HepG2 (cell line): ENCODE data around the gene ZBTB7C. TPM values are rescaled to one million over a fixed set of nuclear protein-coding genes. Genes with fewer than 3 reads are reported as not detected.

ENCODE experiments used
- ATAC-seq: fragments of 200-7000 bp; cut with Tn5 transposase; 3 replicates; pipeline ENCODE4 v1.9.1; 2020; ENCODE audit warnings: mild to moderate bottlenecking, moderate library complexity
- BruUV-seq: library from RNA; stranded (reverse); fragments of 400-500 nt; replicated peaks from 2 replicates; lab custom pipeline; 2021; lab: Mats Ljungman, UMichigan
- CTCF ChIA-PET: fragments of 300-600 bp; formaldehyde crosslinking; extraction: SDS; loops from one replicate; lab custom pipeline; 2021; ENCODE audit warnings: low total read pairs, inconsistent platforms, low intra/inter-chr PET ratio; lab: Yijun Ruan, JAX
- POLR2A ChIA-PET: fragments of 350-600 bp; sonication (Branson Sonifier 250); formaldehyde crosslinking; loops from one replicate; lab custom pipeline; 2020; ENCODE audit warnings: antibody characterized with exemption, inconsistent platforms; lab: Yijun Ruan, JAX
- DNase-seq: peaks from one replicate; pipeline ENCODE4 v3.0.0-alpha.2; 2015; ENCODE audit warnings: low spot score
- FAIRE-seq: peaks from 3 replicates; lab custom pipeline; 2011; peaks lifted over from hg19 to GRCh38; lab: Jason Lieb, UNC
- H2AFZ ChIP-seq: one replicate; pipeline ENCODE4 v1.6.1; 2011; ENCODE audit warnings: low read length, inconsistent platforms
- H3K27ac ChIP-seq: fragments of 300-600 bp; 3 replicates; pipeline ENCODE4 v1.8.0; 2011; ENCODE audit warnings: mixed run types, mild to moderate bottlenecking, mixed read lengths, low read length, inconsistent platforms; ENCODE audit not compliant: insufficient read depth; ENCODE audit errors: extremely low read length
- H3K27me3 ChIP-seq, 2 experiments: fragments of 200-600 bp in 1 of 2; 2 replicates in 1 of 2; 3 replicates in 1 of 2; pipeline versions ENCODE4 v1.6.0 to v1.8.0; 2011; ENCODE audit warnings: low read length in 2 of 2, mild to moderate bottlenecking in 2 of 2, moderate library complexity in 2 of 2, inconsistent platforms in 1 of 2; ENCODE audit not compliant: insufficient read depth in 2 of 2, control insufficient read depth in 1 of 2
- H3K36me3 ChIP-seq, 2 experiments: fragments of 200-600 bp in 1 of 2; replicated peaks in 1 of 2; 2 replicates in 1 of 2; 3 replicates in 1 of 2; pipeline versions ENCODE4 v1.5.1 to v1.8.0; 2011; ENCODE audit warnings: low read length in 2 of 2, inconsistent platforms in 1 of 2; ENCODE audit not compliant: insufficient read depth in 2 of 2, control insufficient read depth in 1 of 2
- H3K4me1 ChIP-seq: 2 replicates; pipeline ENCODE4 v1.5.1; 2012; ENCODE audit warnings: low read length, inconsistent platforms; ENCODE audit not compliant: insufficient read depth
- H3K4me2 ChIP-seq: 2 replicates; pipeline ENCODE4 v1.6.0; 2011; ENCODE audit warnings: low read depth, low read length, inconsistent platforms
- H3K4me3 ChIP-seq, 3 experiments: fragments of 200-600 bp in 1 of 3; sonication (generic), shearing (Covaris generic) in 1 of 3; replicated peaks in 1 of 3; 2 replicates each; pipeline ENCODE4 v1.5.1; 2011 to 2016; ENCODE audit warnings: low read length in 3 of 3, inconsistent platforms in 2 of 3, low read depth in 2 of 3, mild to moderate bottlenecking in 2 of 3, control low read depth in 1 of 3, mixed read lengths in 1 of 3; ENCODE audit not compliant: insufficient read depth in 1 of 3
- H3K79me2 ChIP-seq: one replicate; pipeline ENCODE4 v1.6.1; 2011; ENCODE audit warnings: low read length, inconsistent platforms; ENCODE audit not compliant: insufficient read depth
- H3K9ac ChIP-seq: 2 replicates; pipeline ENCODE4 v1.6.0; 2011; ENCODE audit warnings: mild to moderate bottlenecking, low read depth, low read length, inconsistent platforms; ENCODE audit not compliant: insufficient read depth
- H3K9me3 ChIP-seq: 2 replicates; pipeline ENCODE4 v1.5.1; 2012; ENCODE audit warnings: mild to moderate bottlenecking, low read length
- H4K20me1 ChIP-seq: 2 replicates; pipeline ENCODE4 v1.6.0; 2011; ENCODE audit warnings: inconsistent platforms, mild to moderate bottlenecking, low read length, moderate library complexity; ENCODE audit not compliant: insufficient read depth
- CSRNP1 ChIP-seq: sonication (generic); formaldehyde crosslinking; IDR thresholded peaks from 2 replicates; pipeline ENCODE4 v1.8.1; 2023; ENCODE audit warnings: mild to moderate bottlenecking, missing genetic modification reagents
- HNRNPUL1 ChIP-seq: fragments of 200-400 bp; formaldehyde crosslinking; IDR thresholded peaks from 2 replicates; pipeline ENCODE4 v1.6.1; 2017; ENCODE audit warnings: low read depth, mild to moderate bottlenecking, low read length, moderate library complexity
- KDM3A ChIP-seq: IDR thresholded peaks from 2 replicates; pipeline ENCODE4 v1.6.1; 2018; ENCODE audit warnings: low read depth, missing compliant biosample characterization
- MED8 ChIP-seq: sonication (generic); formaldehyde crosslinking; IDR thresholded peaks from 2 replicates; pipeline ENCODE4 v1.8.1; 2023; ENCODE audit warnings: mild to moderate bottlenecking, missing genetic modification reagents; ENCODE audit not compliant: insufficient replicate concordance
- NFIB ChIP-seq: sonication (generic); formaldehyde crosslinking; IDR thresholded peaks from 2 replicates; pipeline ENCODE4 v1.9.0; 2021; ENCODE audit warnings: missing genetic modification reagents, mild to moderate bottlenecking, borderline replicate concordance
- PHF21A ChIP-seq: sonication (generic); formaldehyde crosslinking; IDR thresholded peaks from 2 replicates; pipeline ENCODE4 v1.5.0; 2020; ENCODE audit warnings: mild to moderate bottlenecking, missing genetic modification reagents
- PLRG1 ChIP-seq: fragments of 450-650 bp; conservative IDR thresholded peaks from 2 replicates; pipeline ENCODE4 v1.6.1; 2016
- RAD21 ChIP-seq: fragments of 450-650 bp; formaldehyde crosslinking; IDR thresholded peaks from 2 replicates; pipeline ENCODE4 v1.5.0; 2020; ENCODE audit warnings: mild to moderate bottlenecking
- TEAD2 ChIP-seq: sonication (generic); formaldehyde crosslinking; IDR thresholded peaks from 2 replicates; pipeline ENCODE4 v1.9.0; 2021; ENCODE audit warnings: missing genetic modification reagents
- ZBTB14 ChIP-seq: sonication (generic); formaldehyde crosslinking; IDR thresholded peaks from 2 replicates; pipeline ENCODE4 v1.4.0; 2020; ENCODE audit warnings: missing genetic modification reagents
- ZFP36L1 ChIP-seq: sonication (generic); formaldehyde crosslinking; IDR thresholded peaks from 2 replicates; pipeline ENCODE4 v1.8.0; 2022; ENCODE audit warnings: mild to moderate bottlenecking, missing genetic modification reagents, moderate library complexity
- ZNF263 ChIP-seq: sonication (generic); formaldehyde crosslinking; IDR thresholded peaks from 2 replicates; pipeline ENCODE4 v1.4.0; 2020; ENCODE audit warnings: missing genetic modification reagents
- ZNF678 ChIP-seq: sonication (generic); formaldehyde crosslinking; IDR thresholded peaks from 2 replicates; pipeline ENCODE4 v1.4.0; 2020; ENCODE audit warnings: mild to moderate bottlenecking, missing genetic modification reagents
- WGBS: methylation state at CpG from one replicate; pipeline ENCODE4 v1.1.6; 2017; ENCODE audit warnings: low lambda C conversion rate; 5-methylcytosine and 5-hydroxymethylcytosine counted together
- in situ Hi-C: cut with HindIII; loops from 2 replicates; pipeline ENCODE4 v1.10.0; 2017; ENCODE audit warnings: low pct_unique_long_range_greater_than_20kb; ENCODE audit not compliant: extremely low pct_ligation_motif_present
- intact Hi-C: fragments of 100-400 bp; cut with micrococcal nuclease; formaldehyde crosslinking; loops from one replicate; pipeline ENCODE4 v1.10.0; 2022; ENCODE audit not compliant: unreplicated experiment
- polyA plus RNA-seq, 8 experiments: library from polyadenylated mRNA; depleted of rRNA in 3 of 8; stranded (reverse) in 7 of 8; unstranded in 1 of 8; fragments of >200 nt; fragmentation: Illumina TruSeq in 4 of 8; extraction: Trizol in 4 of 8; gene quantifications; 2 replicates each; pipeline versions ENCODE4 v1.2.1 to v1.2.3, GENCODE V29; 2011 to 2016; ENCODE audit warnings: low read depth in 4 of 8, missing spikeins in 1 of 8, mixed read lengths in 1 of 8; ENCODE audit not compliant: insufficient read depth in 1 of 8
- total RNA-seq, 5 experiments: library from RNA; depleted of rRNA; stranded (reverse); fragments of >200 nt; fragmentation: Illumina TruSeq; extraction: Trizol; gene quantifications; 2 replicates each; pipeline ENCODE4 v1.2.3, GENCODE V29; 2016; ENCODE audit warnings: low read depth in 1 of 5
- TF ChIP-seq, protein P1 (sequence below): sonication (generic); formaldehyde crosslinking; IDR thresholded peaks from 2 replicates; pipeline ENCODE4 v1.5.1; 2020; ENCODE audit warnings: missing genetic modification reagents, mild to moderate bottlenecking, borderline replicate concordance
- TF ChIP-seq, protein P2 (sequence below): IDR thresholded peaks from 2 replicates; pipeline ENCODE4 v1.6.1; 2016; ENCODE audit warnings: low read depth, control low read depth

Gene ZBTB7C
- total and polyA plus RNA-seq, 2 of the 13 experiments (the other 11 are each of a cell fraction or from before 2014, with no cell fraction given) = 0.01 to 0.04 TPM

DNA sequence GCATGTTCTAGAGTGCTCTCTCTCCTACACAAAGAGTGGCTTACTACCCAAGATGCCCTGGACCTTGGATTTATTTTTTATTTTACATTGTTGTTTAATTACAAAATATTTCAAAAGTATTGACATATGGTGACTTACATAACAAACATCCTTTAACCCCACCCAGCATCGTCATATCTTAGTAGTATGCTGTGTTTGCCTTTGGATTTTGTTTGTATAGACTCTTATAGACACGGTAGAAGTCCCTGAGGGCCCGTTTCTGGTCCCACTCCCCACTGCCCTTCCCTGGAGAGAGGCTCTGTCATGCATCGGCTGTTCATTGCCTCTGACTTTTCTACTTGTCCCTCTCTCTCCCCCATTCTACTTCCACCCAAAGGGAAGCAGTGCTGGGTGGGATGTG is 112.0 kb downstream of the ZBTB7C start:
- Histone ChIP-seq H3K4me2 (no peak overlapping the region), H3K9ac (no peak overlapping the region), H3K4me3 (no peak overlapping the region), H3K27me3 (peaks cover 4 to 7% of the 10 kb centered on the region in 2 experiments; a peak in 4 of 5 replicates), H3K9me3 (no peaks in the 10 kb centered on the region), H2AFZ (no peak overlapping the region), H3K27ac (no peak overlapping the region), H3K79me2 (no peaks in the 10 kb centered on the region), H3K4me1 (no peaks in the 10 kb centered on the region), H4K20me1 (no peaks in the 10 kb centered on the region), H3K36me3 (no peaks in the 10 kb centered on the region)
- TF ChIP-seq CSRNP1 (CRISPR knock-in tag) = no peak
- TF ChIP-seq, protein P1, sequence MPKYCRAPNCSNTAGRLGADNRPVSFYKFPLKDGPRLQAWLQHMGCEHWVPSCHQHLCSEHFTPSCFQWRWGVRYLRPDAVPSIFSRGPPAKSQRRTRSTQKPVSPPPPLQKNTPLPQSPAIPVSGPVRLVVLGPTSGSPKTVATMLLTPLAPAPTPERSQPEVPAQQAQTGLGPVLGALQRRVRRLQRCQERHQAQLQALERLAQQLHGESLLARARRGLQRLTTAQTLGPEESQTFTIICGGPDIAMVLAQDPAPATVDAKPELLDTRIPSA (CRISPR knock-in tag) = no peak
- no peak for TF ChIP-seq KDM3A (CRISPR knock-in tag)
- CTCF ChIA-PET = no interaction called here
- DNase-seq (no peak), ATAC-seq (no peak), FAIRE-seq (no peak)
- no TSS peak for BruUV-seq
- in situ Hi-C loops (no loop called here), intact Hi-C loops (no loop called here)
- POLR2A ChIA-PET = no interaction called here
- 1% methylated on average over 4 of the region's 4 CpGs for WGBS

DNA sequence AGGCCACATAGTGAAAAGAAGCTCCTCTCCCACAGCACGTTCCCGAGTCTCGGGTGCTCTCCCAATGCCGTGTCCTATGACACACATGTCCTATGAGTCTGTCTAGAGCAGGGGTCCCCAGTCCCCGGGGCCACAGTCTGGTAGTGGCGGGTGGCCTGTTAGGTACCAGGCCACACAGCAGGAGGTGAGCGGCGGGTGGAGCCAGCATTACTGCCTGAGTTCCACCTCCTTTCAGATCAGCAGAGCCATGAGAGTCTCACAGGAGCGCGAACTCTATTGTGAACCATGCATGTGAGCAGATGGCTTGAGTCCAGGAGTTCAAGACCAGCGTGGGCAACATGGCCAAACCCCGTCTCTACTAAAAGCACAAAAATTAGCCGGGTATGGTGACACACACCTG is 112.6 kb downstream of the ZBTB7C start:
- no peak overlapping the region for H3K4me3 ChIP-seq
- H3K36me3 ChIP-seq = no peaks in the 10 kb centered on the region
- in situ Hi-C loops (no loop called here), intact Hi-C loops (no loop called here)
- WGBS = 30% methylated on average over 8 of the region's 13 CpGs
- BruUV-seq = no TSS peak
- no peaks in the 10 kb centered on the region for H3K79me2 ChIP-seq
- H4K20me1 ChIP-seq = no peaks in the 10 kb centered on the region
- H3K27me3 ChIP-seq = peaks cover 0 to 2% of the 10 kb centered on the region in 2 experiments; a peak in 3 of 5 replicates
- POLR2A ChIA-PET = no interaction called here
- FAIRE-seq = no peak
- H3K27ac ChIP-seq = no peak overlapping the region
- ATAC-seq = no peak
- CTCF ChIA-PET = no interaction called here
- no peak for DNase-seq
- H3K4me1 ChIP-seq = no peaks in the 10 kb centered on the region
- no peak overlapping the region for H2AFZ ChIP-seq
- no peaks in the 10 kb centered on the region for H3K9me3 ChIP-seq
- H3K4me2 ChIP-seq = no peak overlapping the region
- H3K9ac ChIP-seq = no peak overlapping the region
- no peak for TF ChIP-seq HNRNPUL1
- TF ChIP-seq ZBTB14 = no peak
- TF ChIP-seq RAD21 (CRISPR knock-in tag) = no peak
- no peak for TF ChIP-seq NFIB (CRISPR knock-in tag)
- no peak for TF ChIP-seq ZNF263 (CRISPR knock-in tag)
- TF ChIP-seq ZNF678 (CRISPR knock-in tag) = no peak
- TF ChIP-seq TEAD2 = no peak
- no peak for TF ChIP-seq PHF21A
- TF ChIP-seq, protein P2, sequence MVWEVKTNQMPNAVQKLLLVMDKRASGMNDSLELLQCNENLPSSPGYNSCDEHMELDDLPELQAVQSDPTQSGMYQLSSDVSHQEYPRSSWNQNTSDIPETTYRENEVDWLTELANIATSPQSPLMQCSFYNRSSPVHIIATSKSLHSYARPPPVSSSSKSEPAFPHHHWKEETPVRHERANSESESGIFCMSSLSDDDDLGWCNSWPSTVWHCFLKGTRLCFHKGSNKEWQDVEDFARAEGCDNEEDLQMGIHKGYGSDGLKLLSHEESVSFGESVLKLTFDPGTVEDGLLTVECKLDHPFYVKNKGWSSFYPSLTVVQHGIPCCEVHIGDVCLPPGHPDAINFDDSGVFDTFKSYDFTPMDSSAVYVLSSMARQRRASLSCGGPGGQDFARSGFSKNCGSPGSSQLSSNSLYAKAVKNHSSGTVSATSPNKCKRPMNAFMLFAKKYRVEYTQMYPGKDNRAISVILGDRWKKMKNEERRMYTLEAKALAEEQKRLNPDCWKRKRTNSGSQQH = no peak
- no peak for TF ChIP-seq PLRG1
- no peak for TF ChIP-seq ZFP36L1
- TF ChIP-seq MED8 = no peak
